Activated CD4-positive, alpha-beta T cell treated with anti-CD3 and anti-CD28 coated beads for 4 hours (primary cell): Measurements from ENCODE around the gene GNAO1.

ENCODE experiments used
- DNase-seq, 2 donors: peaks; one replicate each; pipeline ENCODE4 v3.0.0-alpha.2; 2020

The GNAO1 gene

DNA sequence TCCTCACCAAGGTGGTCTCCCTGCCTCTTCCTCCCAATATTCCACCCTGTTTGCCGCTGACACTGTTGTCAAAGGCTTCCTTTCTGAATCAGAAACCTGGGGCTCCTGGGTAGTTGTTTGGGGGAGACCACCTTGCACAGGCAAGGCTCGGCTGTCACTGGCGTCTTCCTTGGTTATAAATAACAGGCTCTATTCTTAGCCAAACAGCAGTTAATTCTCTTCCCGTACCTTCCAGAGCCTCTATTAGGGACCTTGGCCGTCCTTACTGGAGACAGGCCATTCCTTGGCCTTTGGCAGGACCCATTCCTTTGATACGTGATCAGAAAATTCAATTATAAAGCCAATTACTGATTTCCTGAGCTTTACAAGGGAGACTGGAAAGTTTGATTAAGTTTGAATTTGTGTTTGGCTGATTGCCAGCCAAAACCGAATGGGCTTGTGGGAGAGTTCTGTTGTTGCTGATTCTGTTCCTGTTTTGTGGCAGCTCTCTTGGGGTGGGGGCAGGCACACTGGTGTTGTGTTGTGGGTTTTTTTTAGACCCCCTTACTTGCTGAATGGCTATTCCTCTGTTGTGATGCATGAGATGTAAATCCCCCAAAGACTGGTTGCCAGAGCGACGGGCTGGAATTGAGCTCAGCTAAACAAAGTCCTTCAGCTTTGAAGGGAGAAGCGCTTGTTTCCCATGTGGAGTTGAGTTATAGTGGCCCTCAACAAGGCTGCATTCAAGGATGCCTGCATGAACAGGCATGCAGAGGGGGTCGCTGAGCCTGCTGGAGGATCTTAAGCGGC, 104.6 kb downstream of the GNAO1 start:
- DNase-seq, result no peak

DNA sequence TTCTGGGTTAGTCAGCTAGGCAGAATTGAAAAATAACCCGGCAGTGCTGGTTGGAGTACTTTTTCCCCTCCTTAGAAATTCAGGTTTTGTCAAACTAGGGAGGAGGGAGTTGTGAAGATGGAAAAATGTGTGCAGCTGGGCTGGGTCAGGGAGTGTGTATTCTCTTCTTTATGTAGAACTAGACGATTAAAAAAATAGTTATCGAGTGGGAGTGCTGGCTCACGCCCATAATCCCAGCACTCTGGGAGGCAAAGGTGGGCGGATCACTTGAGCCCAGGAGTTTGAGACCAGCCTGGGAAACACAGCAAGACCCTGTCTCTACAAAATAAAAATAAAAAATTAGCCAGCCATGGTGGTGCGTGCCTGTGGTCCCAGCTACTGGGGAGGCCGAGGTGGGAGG, 106.4 kb downstream of the GNAO1 start:
- DNase-seq, result no peak

DNA sequence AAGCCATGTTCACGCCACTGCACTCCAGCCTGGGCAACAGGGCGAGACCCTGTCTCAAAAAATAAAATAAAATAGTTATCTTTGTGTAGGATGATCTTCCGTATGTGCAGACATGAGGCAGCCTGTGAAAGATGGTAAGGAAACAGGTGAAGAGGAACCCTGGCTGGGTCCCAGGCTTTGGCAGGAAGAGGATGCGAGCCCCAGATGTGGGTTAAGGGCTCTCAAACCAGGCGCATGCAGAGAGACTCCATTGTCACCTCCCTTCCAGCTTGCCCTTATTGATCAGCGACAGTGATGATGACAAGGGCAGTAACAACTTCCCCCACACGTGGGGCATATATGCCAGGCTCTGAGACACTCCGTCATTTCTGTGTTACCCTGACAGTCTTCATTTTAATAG, 106.8 kb downstream of the GNAO1 start:
- DNase-seq, result no peak

DNA sequence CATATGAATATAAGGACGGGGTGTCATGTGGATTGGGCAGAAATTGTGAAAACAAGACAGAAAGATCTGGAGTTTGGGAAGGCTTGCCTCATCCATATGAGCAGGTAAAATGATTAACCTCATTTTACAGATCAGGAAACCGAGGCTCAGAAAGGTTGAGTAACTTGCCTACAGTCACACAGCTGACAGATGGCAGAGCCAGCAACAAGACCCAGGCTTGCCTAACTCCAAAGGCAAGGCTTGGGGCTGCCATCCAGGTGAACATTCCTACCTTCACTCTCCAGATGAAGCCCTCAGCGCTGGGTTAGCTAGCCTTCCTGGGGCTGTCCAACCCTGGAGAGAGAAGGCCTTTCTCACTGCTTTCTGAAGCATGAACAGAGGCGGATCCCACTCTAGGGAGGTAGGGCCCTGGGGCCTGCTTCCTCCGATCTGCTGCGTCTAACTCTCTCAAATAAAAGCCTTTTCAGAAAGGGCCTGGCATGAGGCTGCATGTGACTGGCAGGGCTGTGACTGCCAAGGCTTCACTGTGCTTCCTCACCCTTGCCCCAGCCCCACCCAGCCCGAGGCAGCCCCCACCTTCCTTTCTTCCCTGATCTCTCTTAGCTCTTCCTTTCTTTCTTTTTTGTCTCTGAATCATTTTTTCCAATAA, 107.8 kb downstream of the GNAO1 start:
- no peak for DNase-seq

DNA sequence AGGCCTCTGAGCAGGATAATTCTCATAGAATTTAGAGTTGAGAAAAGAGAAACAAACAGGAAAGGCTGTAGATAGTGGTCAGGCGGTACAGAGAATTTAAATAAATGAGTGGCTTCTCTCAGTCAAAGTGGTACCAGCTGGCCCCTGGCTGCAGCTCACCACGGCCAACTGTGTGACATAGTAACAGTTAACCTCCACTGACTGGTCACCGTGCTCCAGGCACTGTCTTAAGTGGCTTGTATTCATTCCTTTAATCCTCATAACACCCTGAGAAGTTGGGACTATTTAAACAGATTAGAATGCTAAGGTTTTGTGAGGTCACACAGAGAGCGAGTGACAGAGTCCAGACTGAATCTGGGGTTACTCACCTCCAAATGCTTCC, 108.9 kb downstream of the GNAO1 start:
- no peak for DNase-seq

DNA sequence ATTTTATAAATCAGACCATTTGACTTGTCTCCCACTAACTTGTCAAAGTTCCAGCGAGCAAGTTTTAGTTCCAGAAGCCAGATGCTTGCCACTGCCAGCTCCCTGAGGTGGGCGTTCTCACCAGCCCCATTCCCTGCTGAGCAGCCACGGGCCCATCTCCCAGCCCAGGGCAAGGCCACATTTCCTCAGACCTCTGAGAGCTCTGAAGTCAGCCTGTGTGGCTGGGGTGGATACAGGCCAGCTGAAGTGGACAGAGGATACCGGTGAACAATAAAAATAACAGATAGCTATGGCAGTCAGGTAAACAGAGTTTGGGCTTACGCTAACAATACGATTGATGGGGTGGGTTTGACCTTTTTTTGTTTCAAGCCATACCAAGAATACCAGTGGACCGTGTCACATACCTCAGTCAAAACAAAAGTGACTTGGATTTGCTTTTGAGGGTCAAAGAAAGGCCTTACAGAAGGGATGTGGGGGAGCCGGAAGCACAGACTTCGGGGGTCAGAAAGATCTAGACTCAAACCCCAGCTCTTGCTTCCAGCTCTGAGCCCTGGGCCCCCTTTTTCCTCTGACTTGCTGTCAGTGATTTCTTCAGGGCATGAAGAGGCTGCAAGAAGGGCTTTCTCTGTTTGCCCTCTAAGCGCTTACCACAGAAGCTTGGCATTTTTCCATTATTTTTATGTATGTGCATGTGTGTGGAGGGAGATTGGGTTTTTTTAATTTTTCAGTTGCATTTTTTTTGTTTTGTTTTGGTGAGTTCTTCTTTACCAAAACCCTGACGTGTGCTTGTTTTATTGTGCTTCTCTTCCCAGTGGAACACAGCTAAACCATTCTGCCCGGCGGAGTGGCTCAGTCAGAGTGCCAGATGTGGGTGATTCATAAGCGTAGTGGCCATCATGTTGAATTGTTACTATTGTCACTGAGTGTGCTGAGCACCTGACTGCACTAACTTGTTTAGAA, 109.9 kb downstream of the GNAO1 start:
- DNase-seq, result no peak

DNA sequence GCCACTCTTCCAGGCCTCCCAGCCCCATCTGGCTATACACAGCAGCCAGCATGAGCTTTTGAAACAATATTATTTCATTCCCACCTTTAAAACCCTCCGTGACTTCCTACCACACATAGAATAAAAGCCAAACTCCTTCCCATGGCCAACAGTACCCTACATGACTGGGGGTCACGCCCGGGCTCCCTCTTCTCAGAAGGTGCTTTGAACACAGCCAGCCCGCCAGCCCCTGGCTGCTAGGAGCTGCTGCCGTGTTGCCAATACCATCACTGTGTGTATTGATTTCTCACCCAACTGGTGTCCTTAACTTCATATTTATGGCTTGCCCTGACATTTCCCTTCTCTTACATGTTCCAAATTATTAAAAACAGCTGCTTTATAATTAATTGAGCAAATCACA, 111.2 kb downstream of the GNAO1 start:
- DNase-seq, result no peak

DNA sequence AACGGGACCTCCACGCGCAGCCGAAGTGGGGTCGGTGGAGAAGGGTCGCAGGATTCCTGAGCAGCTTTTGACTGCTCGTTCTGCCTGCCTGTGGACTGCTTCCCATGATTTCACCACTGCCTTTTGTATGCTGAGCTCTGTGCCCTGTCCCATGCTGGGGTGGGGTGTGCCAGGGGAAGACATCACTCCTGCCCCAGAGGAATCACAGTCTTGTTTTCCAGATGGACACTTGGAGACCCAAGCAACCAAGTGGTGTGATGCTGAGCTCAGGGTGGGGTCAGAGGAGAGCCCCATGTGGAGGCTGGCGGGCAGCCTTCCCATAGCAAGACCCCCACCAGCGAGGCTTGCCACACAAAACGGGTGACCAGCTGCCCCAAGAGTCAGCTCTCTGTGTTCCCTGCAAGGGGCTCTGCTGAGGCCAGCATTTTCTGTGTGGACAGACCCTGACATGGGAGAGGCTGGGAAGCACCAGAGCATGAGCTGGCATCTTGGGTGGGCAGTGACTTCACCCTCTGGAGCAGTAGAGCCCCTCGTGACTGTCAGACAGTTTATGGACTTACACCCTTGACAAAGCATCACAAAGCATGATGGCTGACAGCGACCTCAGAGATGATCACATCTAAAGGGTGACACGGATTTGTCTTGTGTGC, 111.9 kb downstream of the GNAO1 start:
- DNase-seq, result no peak

DNA sequence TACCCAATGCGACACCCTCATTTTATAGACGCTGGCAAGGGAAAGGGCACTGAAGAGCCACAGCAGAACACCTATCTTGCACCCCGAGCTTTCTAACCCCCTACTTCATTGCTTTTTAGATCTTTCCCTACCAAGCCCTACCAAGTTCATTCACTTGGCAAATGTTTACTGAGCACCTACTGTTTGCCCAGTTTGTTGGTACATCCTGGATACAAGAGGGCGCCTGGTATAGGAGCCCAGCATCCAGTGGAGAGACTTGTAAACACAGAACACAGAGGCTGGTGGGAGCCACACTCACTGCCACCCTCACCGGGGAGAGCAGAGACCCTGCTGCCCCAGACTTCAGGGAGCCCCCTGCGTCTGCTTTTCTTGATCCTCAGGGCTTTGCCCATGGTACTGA, 112.6 kb downstream of the GNAO1 start:
- DNase-seq, result no peak

DNA sequence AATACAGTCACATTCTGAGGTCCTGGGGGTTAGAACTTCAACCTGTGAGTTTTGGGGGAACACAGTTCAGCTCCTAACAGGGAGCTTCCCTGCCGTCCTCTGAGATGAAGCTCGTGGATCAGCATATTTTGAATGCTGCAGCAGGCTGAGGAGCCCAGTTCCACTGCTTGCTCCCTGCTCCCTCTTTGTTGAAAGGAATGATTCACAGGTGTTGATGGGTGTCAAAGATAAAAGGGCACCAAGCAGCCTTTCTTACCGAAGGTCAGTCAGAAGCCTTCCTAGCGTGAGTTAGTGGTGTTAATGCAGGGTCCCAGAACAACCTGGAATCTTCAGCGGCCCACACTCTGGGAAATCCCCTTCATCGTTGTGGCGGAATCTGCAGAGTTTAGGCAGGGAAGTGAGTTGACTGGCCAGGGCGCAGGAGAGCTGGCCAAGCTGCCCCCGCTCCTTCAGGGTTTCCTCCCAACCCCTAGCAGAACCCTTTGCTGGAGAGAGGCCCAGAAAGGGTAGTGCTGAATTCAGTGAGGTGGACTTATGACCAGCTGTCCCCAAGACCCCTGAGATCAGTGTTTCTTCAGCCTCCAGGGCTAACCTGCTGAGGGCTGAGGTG, 114.8 kb downstream of the GNAO1 start:
- DNase-seq, result no peak

DNA sequence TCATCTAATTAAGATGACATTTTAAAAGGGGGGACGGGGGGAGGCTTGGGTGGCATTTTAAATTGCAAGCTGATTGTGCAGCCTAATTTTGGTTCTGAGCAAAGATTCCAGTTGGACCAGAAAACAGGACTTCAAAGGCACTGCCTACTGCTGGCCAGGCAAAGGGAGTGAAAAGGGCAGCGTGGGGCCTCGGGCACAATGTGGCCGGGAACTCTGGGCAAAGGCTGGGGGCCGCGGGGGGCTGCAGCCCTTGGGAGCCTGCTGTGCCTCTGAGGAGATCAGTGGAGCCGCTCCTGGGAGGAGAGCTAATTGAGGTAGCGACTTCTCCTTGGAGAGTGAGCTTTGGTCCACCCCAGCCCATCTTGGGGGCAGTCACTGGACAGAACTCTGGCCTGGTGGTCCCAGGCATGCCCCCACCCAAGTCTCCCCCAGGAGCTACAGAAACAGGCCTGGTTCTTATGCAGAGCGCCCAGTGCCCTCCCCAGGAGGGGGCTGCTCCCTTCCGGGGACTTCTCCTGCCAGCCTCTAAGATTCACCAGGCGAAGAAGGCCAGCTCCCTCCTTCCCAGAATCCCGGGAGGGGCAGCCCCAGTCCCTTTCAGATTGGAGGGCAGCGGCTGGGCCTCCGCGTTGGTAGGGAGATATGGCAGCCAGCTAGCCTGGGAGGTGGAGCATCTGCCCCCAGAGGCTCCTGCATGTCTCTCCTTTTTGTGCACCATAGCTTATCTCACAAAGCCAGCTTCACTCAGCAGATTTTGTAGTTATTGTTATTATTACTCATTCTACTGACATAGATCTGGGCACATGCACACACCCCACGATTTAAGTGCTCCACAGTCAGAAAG, 115.6 kb downstream of the GNAO1 start:
- no peak for DNase-seq

DNA sequence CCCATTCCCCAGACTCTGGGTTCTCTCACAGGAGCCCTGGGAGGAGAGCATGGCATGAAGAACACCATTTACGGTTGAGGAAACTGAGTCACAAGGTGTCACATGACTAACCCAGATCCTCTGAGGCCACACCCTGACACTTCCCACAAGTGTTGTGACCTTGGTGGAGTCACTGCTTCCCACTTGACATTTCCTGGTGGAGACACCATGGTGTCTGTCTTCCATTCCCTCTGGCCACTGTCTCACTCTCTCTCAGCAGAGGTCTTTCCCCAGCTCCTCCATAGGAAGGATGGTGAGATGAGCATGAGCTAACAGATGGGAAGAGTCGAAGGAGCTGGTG, 116.2 kb downstream of the GNAO1 start:
- DNase-seq, result no peak

DNA sequence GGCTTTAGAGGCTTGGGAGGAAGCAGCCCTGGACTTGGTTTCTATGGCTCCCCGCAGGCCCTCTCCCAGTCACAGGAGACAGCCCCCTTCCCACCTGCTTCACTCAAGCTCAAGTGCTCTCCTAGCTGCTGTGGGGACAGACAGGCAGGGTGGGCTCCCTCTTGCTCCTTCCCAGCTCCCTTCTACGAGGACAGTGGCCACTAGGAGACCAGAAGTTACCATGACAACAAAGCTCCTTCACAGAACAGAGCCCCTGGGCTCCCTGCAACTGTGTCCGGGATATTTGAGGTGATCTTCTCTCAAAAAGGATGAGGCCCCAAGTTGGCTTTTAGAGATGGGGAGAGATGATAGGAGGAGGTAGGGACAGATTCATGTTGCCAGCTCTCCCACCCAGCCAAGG, 117.7 kb downstream of the GNAO1 start:
- no peak for DNase-seq

DNA sequence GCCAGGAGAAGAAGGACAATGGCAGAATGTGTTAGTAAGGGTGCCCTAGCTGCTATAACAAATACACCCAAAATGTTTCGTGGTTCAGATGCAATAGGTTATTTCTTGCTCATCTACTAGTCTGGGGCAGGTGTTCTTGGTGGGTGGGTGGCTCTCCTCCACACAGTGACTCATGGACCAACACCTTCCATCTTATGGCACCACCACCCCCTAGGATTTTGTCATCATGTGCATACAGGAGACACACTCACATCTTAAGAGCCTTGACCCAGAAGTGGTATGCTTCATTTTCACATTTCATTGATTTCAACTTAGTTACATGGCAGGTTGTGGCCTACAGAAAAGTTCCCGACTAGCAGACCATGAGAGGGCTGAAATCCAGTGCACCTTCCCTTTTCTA, 119.4 kb downstream of the GNAO1 start:
- no peak for DNase-seq

DNA sequence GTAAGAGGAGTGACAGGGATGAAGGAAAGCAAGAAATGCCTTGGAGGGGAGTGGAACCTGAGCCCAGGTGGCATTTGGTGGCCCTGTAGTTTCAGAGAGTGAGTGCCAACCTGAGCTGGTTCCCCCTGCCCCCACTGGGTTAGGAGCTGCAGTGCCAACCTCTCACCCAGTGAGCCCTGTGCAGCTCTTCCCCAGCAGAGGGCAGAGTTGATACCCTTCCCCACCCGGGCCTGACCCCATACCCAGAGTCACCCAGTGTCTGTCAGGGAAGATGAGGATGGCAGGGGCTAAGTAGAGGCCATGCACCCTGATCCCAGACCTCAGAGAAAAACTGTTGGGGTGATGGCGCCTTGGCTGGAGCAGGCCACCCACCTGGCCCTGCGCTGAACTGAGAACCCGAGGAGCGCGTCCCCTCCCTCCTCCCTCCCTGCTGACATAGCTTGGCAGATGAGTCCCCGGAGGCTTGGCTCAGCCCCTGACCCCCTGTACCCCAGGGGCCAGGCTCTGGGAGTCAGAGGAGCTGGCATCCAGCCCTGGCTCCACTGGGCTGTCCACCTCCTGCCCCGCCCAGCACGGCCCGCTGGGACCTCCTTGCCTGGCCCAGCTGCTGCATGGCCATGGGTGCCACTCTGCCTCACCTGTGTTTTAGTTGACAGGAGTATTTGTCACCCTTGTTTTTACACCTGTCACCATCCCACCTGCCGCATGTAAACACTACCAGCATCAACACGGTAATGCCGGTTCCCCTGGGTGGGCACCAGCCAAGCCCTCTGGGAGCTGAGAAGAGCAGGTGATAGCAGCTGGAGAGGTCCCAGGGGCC, 120.1 kb downstream of the GNAO1 start:
- no peak for DNase-seq

DNA sequence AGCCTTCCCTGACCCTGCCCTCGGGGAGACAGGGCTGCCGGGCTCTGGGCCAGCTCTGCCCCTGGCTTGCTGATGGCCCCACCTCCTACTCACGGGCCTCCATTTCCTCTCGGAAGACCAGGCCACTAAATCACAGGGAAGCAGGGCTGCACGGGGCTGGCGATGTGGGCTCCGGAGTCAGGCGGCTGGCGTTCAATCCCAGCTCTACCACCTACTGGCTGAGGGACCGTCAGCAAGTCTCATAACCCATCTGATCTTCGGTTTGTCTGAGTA, 120.7 kb downstream of the GNAO1 start:
- no peak for DNase-seq

DNA sequence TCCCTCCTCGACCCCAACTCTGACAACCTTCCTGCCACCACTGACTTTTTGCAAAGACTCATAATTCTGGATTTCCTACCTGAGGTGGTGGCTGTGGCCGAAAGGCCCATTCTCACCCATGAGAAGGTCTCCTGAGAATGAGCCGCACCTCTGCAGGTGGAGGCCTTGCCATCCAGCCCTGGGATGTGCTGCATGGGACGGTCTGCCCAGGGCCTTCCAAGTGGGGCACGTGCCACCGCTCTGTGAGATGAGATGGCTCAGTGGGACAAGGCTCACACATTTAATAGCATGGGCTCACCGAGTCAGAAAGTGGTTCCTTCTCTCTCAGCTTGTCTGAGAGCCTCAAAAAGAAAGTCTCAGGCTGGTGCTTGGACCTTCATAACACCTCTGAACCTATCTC, 121.3 kb downstream of the GNAO1 start:
- DNase-seq, result no peak

DNA sequence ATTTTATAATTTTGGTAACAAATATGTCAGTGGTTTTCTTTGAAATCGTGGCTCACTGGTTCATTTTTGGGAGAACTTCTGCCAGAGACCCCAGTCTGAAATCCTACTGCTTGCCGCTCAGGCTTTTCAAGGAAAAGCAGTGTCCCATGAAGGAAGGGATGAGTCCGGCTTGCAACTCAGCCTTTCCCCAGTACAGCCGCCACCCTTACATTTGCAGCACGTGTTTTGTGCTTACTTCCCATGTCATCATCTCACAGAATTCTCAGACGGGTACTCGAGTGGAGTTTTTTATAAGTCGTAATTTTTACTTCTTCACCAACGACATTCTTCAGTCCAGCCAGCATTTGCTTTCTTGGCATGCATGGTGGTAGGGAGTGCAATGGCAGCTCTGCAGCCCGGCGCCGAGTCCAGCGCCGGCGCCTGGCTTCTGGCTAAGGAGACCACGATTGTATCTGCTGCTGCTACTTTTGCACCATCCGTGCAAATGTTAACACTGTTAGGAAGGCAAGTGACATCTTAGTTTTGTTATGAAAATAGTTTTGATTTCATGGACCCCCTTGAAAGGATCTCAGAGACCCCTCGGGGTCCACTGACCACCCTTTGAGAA, 123.1 kb downstream of the GNAO1 start:
- no peak for DNase-seq

DNA sequence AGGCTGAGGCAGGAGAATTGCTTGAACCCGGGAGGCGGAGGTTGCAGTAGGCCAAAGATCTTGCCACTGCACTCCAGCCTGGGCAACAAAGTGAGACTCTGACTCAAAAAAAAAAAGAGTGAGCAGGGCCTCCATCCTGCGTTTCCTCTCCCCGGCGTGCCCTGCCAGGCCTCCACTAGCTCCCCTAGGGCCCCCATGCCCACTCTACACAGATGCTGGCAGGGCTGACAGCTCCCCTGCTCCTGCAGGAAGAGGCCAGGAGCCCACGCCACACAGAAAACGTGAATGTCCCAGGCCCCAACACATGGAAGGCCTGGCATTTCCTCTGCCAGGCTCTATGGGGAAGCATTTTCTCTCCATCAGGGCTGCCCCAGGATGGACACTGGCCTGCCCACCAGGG, 124.7 kb downstream of the GNAO1 start:
- DNase-seq, result no peak

DNA sequence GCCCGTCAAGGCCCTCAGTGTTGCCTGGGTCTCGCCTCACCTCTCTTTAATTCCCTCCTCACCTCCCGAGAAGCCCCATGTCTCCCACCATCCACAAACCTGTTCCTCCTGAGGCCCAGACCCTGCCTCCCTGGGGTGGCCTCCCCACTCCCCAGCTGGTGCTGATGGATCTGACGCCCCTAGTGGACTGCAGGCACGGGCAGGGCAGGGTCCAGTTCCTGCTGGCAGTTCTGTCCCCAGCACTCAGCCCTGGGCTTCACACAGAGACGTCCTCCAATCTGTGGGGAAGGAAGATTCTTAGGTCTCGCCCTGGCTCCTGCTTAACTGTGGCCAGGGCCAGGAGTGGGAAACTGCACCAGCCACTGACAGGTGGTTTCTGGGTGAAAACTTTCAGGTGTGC, 125.3 kb downstream of the GNAO1 start:
- DNase-seq, result no peak
